ENCODE results near the gene SORCS1.

The SORCS1 gene

DNA sequence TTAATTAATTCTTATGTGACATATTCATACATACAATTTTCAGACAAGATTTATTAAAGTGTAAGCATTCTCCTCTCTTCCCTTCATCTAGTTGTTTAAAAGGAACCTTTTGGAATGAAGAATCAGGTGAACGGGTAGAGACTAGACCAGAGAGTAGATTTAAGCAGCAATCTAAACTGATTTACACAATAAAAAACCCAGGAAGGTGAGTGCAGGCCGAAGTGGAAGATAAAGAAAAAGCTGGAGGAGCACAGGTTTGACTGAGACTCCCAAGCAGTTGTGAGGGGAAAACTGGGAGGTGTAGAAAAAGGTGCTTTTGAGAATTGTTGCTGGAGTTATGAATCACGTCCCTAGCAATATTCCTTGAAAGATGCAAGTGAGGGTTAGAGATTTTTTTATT lies 601.1 kb downstream of the SORCS1 start:
- DNase-seq (ENCODE audit: low read depth): no peak
- TF ChIP-seq CTCF (IDR thresholded peaks at IDR 0.05; ENCODE audit: insufficient read depth, low read depth, low read length, missing control alignments): no peak
- H3K4me3 ChIP-seq (ENCODE audit: low read depth, low read length): no peak overlapping the region

DNA sequence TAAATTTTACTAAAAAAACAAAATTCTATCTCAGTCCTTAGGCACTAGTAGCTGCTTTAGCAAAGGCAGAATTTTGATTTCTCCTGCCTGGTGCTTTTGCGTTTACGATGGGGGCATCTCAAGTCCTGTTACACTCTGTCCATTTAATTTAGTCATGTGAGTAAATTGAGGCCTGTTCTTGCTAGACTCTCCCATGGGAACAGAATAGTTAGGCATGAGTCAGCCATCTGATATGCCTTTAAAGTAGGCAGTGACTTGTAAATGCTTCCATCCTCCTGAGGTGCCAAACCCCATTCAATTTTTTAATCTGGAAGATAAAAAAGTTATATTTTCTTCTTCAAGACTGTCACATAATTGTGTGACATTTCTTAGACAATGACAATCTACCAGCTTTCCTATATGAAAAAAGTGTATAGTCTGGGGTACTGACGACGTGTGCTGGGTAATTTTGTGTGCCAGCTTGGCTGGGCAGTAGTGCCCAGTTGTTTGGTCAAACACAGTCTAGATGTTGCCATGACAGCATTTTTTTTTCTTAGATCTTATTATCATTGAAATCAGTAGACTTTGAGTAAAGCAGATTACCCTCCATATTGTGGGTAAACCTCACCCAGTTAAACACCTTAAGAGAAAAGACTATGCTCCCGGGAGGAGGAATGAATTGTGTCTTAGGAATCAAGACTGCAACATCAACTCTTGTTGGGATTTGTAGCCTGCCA lies 603.4 kb downstream of the SORCS1 start:
- H3K4me3 ChIP-seq (ENCODE audit: low read depth, low read length): no peak overlapping the region
- no peak for DNase-seq (ENCODE audit: low read depth)
- no peak for TF ChIP-seq CTCF (IDR thresholded peaks at IDR 0.05; ENCODE audit: insufficient read depth, low read depth, low read length, missing control alignments)

GRCh38 chr10:106559442-106559841 lies 605.1 kb downstream of the SORCS1 start:
- H3K4me3 ChIP-seq (ENCODE audit: low read depth, low read length): no peak overlapping the region
- DNase-seq (ENCODE audit: low read depth): no peak
- no peak for TF ChIP-seq CTCF (IDR thresholded peaks at IDR 0.05; ENCODE audit: insufficient read depth, low read depth, low read length, missing control alignments)

DNA sequence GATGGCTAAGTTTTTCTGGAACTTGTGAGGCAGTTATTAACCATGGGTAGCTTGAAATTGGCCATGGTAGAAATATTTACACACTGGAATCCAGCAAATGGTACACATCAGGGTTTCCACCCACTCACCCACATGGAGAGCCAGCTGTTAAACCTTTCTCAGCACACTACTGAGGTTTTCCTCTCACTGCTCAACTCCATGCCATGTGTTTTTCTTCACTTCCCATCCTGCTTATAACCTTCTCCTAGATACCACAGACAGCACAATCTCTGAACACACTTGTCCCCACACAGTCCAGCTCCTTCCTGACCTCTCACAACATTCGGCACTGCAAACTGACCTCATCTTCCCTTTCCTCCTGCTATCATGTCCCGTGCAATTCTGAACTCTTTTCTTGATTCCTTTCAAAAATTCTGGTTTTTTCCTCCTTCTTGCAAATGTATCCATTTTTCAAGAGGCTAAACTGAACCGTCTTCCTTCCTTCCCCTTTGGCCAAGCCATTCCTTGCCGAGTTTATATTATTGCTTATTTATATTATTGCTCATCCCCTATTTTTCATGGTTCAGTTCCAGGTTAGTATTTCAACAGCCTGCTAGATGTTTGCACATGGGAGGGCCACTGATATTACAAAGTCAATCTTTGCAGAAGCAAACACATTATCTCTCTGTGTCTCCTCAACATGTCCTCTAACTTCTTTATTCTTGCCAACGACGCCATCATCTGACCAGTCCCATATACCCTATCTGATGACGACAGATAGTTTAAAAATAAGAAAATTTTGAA lies 606.4 kb downstream of the SORCS1 start:
- DNase-seq (ENCODE audit: low read depth): no peak
- no peak for TF ChIP-seq CTCF (IDR thresholded peaks at IDR 0.05; ENCODE audit: insufficient read depth, low read depth, low read length, missing control alignments)
- no peak overlapping the region for H3K4me3 ChIP-seq (ENCODE audit: low read depth, low read length)

DNA sequence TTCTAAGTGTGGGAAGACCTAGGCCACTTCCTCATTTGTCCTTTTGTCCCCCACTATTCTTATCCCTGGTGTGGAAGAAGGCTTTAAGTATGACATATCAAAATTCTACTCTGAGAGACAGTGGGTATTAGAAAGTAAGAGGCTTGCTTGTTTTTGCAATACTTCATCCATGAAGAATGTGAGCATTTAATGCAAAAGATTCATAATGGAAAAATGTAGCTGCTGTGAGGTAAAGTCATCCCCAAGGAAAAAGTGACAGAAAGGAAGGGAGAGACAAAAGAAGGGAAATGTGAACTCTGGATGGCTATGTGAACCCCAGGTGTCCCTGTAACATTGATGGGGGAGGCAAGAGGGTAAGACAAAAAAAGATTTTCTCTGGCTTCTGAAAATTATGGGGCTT lies 607.5 kb downstream of the SORCS1 start:
- TF ChIP-seq CTCF (IDR thresholded peaks at IDR 0.05; ENCODE audit: insufficient read depth, low read depth, low read length, missing control alignments): no peak
- DNase-seq (ENCODE audit: low read depth): no peak

GRCh38 chr10:106555599-106555998 lies 608.9 kb downstream of the SORCS1 start:
- no peak for TF ChIP-seq CTCF (IDR thresholded peaks at IDR 0.05; ENCODE audit: insufficient read depth, low read depth, low read length, missing control alignments)
- no peak for DNase-seq (ENCODE audit: low read depth)
- H3K4me3 ChIP-seq (ENCODE audit: low read depth, low read length): no peak overlapping the region

More for the DNA sequence above, 607.5 kb downstream of the SORCS1 start:
- H3K4me3 ChIP-seq (ENCODE audit: low read depth, low read length): no peak overlapping the region

Measured in GM12865 (cell line).